ENCODE measurements around the gene RNPS1.

DNA sequence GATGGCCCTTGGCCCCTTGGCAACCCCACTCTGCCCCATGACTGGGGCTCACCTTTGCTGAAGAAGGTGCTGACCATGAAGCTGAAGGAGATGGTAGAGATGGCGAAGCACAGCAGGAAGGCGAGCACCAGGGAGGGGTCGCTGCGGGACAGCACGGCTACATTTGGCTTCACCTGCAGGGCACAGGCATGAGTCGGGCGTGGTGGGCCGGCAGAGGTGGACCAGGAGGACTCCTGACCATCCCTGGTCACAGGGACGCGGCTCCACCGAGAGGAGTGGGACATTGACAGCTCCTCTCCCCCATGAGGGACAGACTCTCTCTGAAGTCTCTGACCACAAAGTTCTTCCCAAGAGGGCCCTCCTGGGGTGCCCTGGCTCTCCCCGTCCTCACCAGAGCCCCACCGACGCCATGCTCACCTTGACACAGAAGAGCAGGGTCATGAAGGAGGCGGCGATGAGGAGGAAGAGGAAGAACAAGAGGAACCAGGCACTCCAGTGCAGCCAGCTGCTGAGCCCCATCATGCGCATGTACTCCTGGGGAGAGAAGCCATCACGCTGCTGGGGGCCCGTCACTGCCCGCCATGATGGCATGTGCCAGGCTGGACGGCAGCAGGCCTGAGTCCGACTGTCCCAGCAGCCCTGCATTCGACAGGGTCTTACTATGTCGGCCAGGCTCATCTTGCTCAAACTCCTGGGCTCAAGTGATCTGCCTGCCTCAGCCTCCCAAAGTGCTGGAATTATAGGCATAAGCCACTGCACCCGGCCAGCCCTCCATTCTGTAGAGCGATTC is 49.5 kb upstream of the RNPS1 start:
- TF ChIP-seq, protein P1, sequence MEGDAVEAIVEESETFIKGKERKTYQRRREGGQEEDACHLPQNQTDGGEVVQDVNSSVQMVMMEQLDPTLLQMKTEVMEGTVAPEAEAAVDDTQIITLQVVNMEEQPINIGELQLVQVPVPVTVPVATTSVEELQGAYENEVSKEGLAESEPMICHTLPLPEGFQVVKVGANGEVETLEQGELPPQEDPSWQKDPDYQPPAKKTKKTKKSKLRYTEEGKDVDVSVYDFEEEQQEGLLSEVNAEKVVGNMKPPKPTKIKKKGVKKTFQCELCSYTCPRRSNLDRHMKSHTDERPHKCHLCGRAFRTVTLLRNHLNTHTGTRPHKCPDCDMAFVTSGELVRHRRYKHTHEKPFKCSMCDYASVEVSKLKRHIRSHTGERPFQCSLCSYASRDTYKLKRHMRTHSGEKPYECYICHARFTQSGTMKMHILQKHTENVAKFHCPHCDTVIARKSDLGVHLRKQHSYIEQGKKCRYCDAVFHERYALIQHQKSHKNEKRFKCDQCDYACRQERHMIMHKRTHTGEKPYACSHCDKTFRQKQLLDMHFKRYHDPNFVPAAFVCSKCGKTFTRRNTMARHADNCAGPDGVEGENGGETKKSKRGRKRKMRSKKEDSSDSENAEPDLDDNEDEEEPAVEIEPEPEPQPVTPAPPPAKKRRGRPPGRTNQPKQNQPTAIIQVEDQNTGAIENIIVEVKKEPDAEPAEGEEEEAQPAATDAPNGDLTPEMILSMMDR (conservative IDR thresholded peaks at IDR 0.05), result no peak
- no peak for TF ChIP-seq EZH2 (IDR thresholded peaks at IDR 0.05; ENCODE audit: low read depth)

Data from PC-9 (cell line).